ENCODE data around the gene ST7L.

ST7L gene

DNA sequence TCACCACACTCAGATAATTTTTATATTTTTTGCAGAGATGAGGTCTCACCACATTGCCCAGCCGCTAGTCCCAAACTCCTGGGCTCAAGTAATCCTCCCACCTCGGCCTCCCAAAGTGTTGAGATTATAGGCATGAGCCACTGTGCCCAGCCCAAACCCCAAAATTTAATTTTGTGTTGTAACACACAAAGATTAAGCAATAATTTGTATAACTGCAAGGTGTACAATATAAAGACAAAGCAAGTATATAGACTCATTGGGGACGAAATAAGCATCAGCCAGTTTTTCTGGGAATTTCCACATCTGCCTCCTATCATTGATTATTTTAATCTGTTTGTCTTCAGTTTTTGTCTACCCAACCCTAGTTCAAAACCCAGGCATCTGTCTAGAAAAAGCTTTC lies 42.7 kb downstream of the ST7L start:
- no peaks in the 10 kb centered on the region for H4K20me1 ChIP-seq (ENCODE audit: control insufficient read depth, insufficient read depth, low read depth, low read length)
- no peaks in the 10 kb centered on the region for H3K4me1 ChIP-seq (ENCODE audit: control insufficient read depth, low read length)
- H3K36me3 ChIP-seq (ENCODE audit: control insufficient read depth, low read length), result no peaks in the 10 kb centered on the region
- no peak overlapping the region for H3K4me3 ChIP-seq (ENCODE audit: low read length)
- H3K9me3 ChIP-seq (ENCODE audit: control insufficient read depth, insufficient read depth, low read length), result no peaks in the 10 kb centered on the region
- H3K79me2 ChIP-seq (ENCODE audit: control insufficient read depth, low read length), result no peaks in the 10 kb centered on the region
- H3K27ac ChIP-seq (ENCODE audit: low read depth, low read length), result no peak overlapping the region
- H3K4me2 ChIP-seq (ENCODE audit: low read length), result no peak overlapping the region
- H3F3A ChIP-seq (ENCODE audit: control insufficient read depth, insufficient read depth), result no peaks in the 10 kb centered on the region
- TF ChIP-seq EZH2phosphoT487 (IDR thresholded peaks at IDR 0.05; ENCODE audit: borderline replicate concordance, low read length), result no peak
- TF ChIP-seq, protein P1, sequence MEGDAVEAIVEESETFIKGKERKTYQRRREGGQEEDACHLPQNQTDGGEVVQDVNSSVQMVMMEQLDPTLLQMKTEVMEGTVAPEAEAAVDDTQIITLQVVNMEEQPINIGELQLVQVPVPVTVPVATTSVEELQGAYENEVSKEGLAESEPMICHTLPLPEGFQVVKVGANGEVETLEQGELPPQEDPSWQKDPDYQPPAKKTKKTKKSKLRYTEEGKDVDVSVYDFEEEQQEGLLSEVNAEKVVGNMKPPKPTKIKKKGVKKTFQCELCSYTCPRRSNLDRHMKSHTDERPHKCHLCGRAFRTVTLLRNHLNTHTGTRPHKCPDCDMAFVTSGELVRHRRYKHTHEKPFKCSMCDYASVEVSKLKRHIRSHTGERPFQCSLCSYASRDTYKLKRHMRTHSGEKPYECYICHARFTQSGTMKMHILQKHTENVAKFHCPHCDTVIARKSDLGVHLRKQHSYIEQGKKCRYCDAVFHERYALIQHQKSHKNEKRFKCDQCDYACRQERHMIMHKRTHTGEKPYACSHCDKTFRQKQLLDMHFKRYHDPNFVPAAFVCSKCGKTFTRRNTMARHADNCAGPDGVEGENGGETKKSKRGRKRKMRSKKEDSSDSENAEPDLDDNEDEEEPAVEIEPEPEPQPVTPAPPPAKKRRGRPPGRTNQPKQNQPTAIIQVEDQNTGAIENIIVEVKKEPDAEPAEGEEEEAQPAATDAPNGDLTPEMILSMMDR (IDR thresholded peaks at IDR 0.05; ENCODE audit: low read depth, low read length, poor library complexity, severe bottlenecking), result no peak
- no peaks in the 10 kb centered on the region for H3K9me2 ChIP-seq (replicated peaks; ENCODE audit: control insufficient read depth, low read length)
- H3K27me3 ChIP-seq (ENCODE audit: control insufficient read depth, low read length), result no peaks in the 10 kb centered on the region

DNA sequence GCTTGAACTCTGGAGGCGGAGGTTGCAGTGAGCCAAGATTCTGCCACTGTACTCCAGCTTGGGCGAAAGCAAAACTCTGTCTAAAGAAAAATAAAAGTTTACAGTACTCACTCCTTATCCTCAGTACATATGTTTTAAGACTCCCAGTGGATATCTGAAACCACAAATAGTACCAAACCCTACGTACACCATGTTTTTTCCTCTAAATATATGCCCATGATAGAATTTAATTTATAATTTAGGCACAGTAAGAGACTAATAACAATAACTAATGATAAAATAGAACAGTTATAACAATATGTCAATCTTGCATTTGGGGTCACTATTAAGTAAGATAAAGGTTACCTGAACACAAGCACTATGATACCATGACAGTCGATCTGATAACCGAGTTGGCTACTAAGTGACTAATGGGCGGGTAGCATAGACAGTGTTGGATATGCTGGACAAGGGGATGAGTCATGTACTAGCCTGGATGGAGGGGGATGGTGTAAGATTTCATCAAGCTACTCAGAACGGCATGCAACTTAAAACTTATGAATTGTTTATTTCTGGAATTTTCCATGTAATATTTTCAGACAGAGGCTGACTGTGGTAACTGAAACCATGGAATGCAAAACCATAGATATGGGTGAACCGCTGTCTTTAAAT lies 43.7 kb downstream of the ST7L start:
- H3K9me2 ChIP-seq (replicated peaks; ENCODE audit: control insufficient read depth, low read length), result no peaks in the 10 kb centered on the region
- no peak overlapping the region for H3K4me2 ChIP-seq (ENCODE audit: low read length)
- TF ChIP-seq, protein P1 (IDR thresholded peaks at IDR 0.05; ENCODE audit: low read depth, low read length, poor library complexity, severe bottlenecking), result no peak
- TF ChIP-seq EZH2phosphoT487 (IDR thresholded peaks at IDR 0.05; ENCODE audit: borderline replicate concordance, low read length), result no peak
- H3K4me3 ChIP-seq (ENCODE audit: low read length), result no peak overlapping the region
- H3K36me3 ChIP-seq (ENCODE audit: control insufficient read depth, low read length), result no peaks in the 10 kb centered on the region
- H3K79me2 ChIP-seq (ENCODE audit: control insufficient read depth, low read length), result no peaks in the 10 kb centered on the region
- H3K4me1 ChIP-seq (ENCODE audit: control insufficient read depth, low read length), result no peaks in the 10 kb centered on the region
- no peaks in the 10 kb centered on the region for H3F3A ChIP-seq (ENCODE audit: control insufficient read depth, insufficient read depth)
- H3K27me3 ChIP-seq (ENCODE audit: control insufficient read depth, low read length), result no peaks in the 10 kb centered on the region
- no peaks in the 10 kb centered on the region for H4K20me1 ChIP-seq (ENCODE audit: control insufficient read depth, insufficient read depth, low read depth, low read length)
- H3K9me3 ChIP-seq (ENCODE audit: control insufficient read depth, insufficient read depth, low read length), result no peaks in the 10 kb centered on the region
- no peak overlapping the region for H3K27ac ChIP-seq (ENCODE audit: low read depth, low read length)

DNA sequence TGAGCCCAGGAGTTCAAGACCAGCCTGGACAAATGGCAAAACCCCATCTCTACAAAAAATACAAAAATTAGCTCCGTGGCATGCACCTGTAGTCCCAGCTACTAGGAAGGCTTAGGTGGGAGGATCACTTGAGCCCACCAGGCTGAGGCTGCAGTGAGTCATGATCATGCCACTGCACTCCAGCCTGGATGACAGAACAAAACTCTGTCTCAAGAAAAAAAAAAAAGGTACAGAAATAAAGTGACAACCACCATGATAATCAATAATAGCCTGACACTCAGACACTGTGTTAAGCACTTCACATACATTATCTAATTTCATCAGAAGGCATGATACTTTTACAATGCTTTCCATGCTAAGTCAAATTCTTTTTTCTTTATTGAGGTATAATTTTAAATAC lies 53.1 kb downstream of the ST7L start:
- no peaks in the 10 kb centered on the region for H3K36me3 ChIP-seq (ENCODE audit: control insufficient read depth, low read length)
- no peaks in the 10 kb centered on the region for H4K20me1 ChIP-seq (ENCODE audit: control insufficient read depth, insufficient read depth, low read depth, low read length)
- no peaks in the 10 kb centered on the region for H3F3A ChIP-seq (ENCODE audit: control insufficient read depth, insufficient read depth)
- H3K4me1 ChIP-seq (ENCODE audit: control insufficient read depth, low read length), result no peaks in the 10 kb centered on the region
- H3K27me3 ChIP-seq (ENCODE audit: control insufficient read depth, low read length), result no peaks in the 10 kb centered on the region
- no peak overlapping the region for H3K4me3 ChIP-seq (ENCODE audit: low read length)
- H3K79me2 ChIP-seq (ENCODE audit: control insufficient read depth, low read length), result no peaks in the 10 kb centered on the region
- TF ChIP-seq EZH2phosphoT487 (IDR thresholded peaks at IDR 0.05; ENCODE audit: borderline replicate concordance, low read length), result no peak
- TF ChIP-seq, protein P1 (IDR thresholded peaks at IDR 0.05; ENCODE audit: low read depth, low read length, poor library complexity, severe bottlenecking), result no peak
- H3K9me2 ChIP-seq (replicated peaks; ENCODE audit: control insufficient read depth, low read length), result no peaks in the 10 kb centered on the region
- no peak overlapping the region for H3K27ac ChIP-seq (ENCODE audit: low read depth, low read length)
- H3K4me2 ChIP-seq (ENCODE audit: low read length), result no peak overlapping the region
- no peaks in the 10 kb centered on the region for H3K9me3 ChIP-seq (ENCODE audit: control insufficient read depth, insufficient read depth, low read length)

All from DOHH2 (cell line).